Sigmoid colon (tissue), 7 donors: ENCODE data around the gene BBS12. TPM values are rescaled to one million over a fixed set of nuclear protein-coding genes. Genes with fewer than 3 reads are reported as not detected.
A peak's percentile ranks its signal among the peaks of the same experiment; 100 is the strongest.
"Not testable (repeated sequence)": the region's sequence is repeated elsewhere in the genome, so short reads cannot be mapped to it uniquely, and the experiment has no call there.

ENCODE experiments used
- DNase-seq: peaks from one replicate; pipeline ENCODE4 v3.0.0-alpha.2; 2019
- H3K27ac ChIP-seq, 4 donors: fragments of 200-600 bp; sonication (generic); one replicate each; pipeline ENCODE4 v1.5.1; 2016 to 2019; ENCODE audit warnings: mild to moderate bottlenecking in 1 of 4
- H3K27me3 ChIP-seq, 3 donors: fragments of 200-600 bp; sonication (generic); one replicate each; pipeline ENCODE4 v1.5.1; 2019; ENCODE audit warnings: mild to moderate bottlenecking in 1 of 3
- H3K36me3 ChIP-seq, 4 donors: fragments of 200-600 bp; sonication (generic); one replicate each; pipeline ENCODE4 v1.5.1; 2016 to 2019
- H3K4me1 ChIP-seq, 4 donors: fragments of 200-600 bp; sonication (generic); one replicate each; pipeline ENCODE4 v1.5.1; 2017 to 2019
- H3K4me3 ChIP-seq, 4 donors: fragments of 200-600 bp; sonication (generic); one replicate each; pipeline ENCODE4 v1.5.1; 2017 to 2019; ENCODE audit warnings: mild to moderate bottlenecking in 2 of 4, moderate library complexity in 1 of 4
- H3K9me3 ChIP-seq, 4 donors: fragments of 200-600 bp in 3 of 4; sonication (generic) in 3 of 4; one replicate each; pipeline versions ENCODE4 v1.5.1 to v1.6.1; 2013 to 2019
- CTCF ChIP-seq, 4 experiments: fragments of 450-650 bp in 3 of 4; fragments of 200-600 bp in 1 of 4; IDR thresholded peaks; one replicate each; pipeline ENCODE4 v1.5.1; 2016 to 2019; ENCODE audit warnings: antibody characterized with exemption in 4 of 4, mild to moderate bottlenecking in 3 of 4, moderate library complexity in 2 of 4
- EP300 ChIP-seq, 4 donors: sonication (generic); formaldehyde crosslinking; IDR thresholded peaks; one replicate each; pipeline ENCODE4 v1.6.1; 2017; ENCODE audit warnings: antibody characterized with exemption in 4 of 4
- POLR2A ChIP-seq, 2 donors: fragments of 450-650 bp; IDR thresholded peaks; one replicate each; pipeline ENCODE4 v1.6.1; 2016; ENCODE audit warnings: antibody characterized with exemption in 2 of 2, mild to moderate bottlenecking in 2 of 2, moderate library complexity in 2 of 2
- POLR2AphosphoS5 ChIP-seq, 4 donors: sonication (generic); formaldehyde crosslinking; IDR thresholded peaks; one replicate each; pipeline ENCODE4 v1.6.1; 2017; ENCODE audit warnings: antibody characterized with exemption in 4 of 4
- WGBS, 2 donors: extraction: QIAGEN DNeasy Blood & Tissue Kit; methylation state at CpG; one replicate each; pipeline ENCODE4 v1.1.7; 2013; 5-methylcytosine and 5-hydroxymethylcytosine counted together
- intact Hi-C: fragments of 100-400 bp; cut with DNase I; formaldehyde crosslinking; loops from one replicate; pipeline ENCODE4 v1.15.1; 2023
- polyA plus RNA-seq, 3 donors: library from polyadenylated mRNA; stranded (reverse); fragments of 200-250 nt; gene quantifications; one replicate each; pipeline ENCODE4 v1.2.3, GENCODE V29; 2013
- total RNA-seq, 4 donors: library from RNA; depleted of rRNA; stranded (reverse); fragments of >200 nt; gene quantifications; one replicate each; pipeline ENCODE4 v1.1.0, GENCODE V29; 2016
- donor health status: healthy with polysubstance abuse.
- donor health status: Bipolar disorder and iron deficiency.
- donor health status: healthy.

Gene BBS12
- total and polyA plus RNA-seq, 7 donors, result 1.8 to 5.1 (median 3.4) TPM

DNA sequence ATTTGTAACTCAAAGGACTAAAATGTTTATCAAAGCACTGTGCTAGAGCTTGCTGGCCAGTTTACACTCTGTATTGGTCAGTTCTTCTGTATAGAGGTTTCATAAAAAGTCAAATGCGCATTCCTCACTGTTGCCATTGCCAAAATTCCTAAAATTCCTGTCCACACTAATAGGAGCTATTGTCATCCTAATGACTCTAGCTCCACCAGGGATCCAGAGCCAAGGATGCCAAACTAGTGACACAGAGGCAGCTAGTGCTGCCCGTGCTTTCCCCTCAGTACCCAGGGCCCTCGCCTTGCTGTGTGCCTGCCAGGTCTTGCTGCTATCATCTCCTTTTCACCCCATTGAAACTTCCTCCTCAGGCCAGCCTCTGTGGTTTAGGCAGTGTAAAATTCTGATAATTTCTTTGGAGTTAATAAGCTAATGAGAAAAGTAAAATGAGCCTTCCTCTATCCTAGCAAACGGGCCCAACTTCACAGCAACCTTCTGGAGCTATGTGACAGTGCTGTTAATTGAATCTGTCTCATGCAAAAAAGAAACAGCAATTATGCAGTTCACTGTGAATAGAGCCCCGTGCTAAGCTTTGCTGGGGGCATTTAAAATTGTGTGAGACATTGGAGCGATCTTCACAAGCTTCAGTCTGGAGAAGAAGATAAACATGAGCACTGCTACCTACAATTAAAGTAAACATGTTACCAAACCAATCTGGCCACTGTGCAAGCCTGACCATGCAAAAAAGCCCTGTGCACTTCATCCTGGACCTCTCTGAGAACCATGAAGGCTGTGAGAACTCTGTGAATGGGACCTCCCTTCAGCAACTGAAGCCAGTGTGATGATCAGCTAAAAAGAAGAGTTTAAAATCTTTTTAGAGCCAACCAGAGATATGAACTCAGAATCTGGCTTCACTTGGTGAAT lies 51.1 kb downstream of the BBS12 start:
- peaks cover 0 to 19% (median 18%) of the 10 kb centered on the region in 4 donors for H3K4me1 ChIP-seq

GRCh38 chr4:122784261-122784660 lies 51.8 kb downstream of the BBS12 start:
- TF ChIP-seq EP300 (IDR thresholded peaks at IDR 0.05) (no peak), POLR2A (IDR thresholded peaks at IDR 0.05) (no peak), CTCF (IDR thresholded peaks at IDR 0.05) (no peak), POLR2AphosphoS5 (IDR thresholded peaks at IDR 0.05) (no peak)
- DNase-seq, result no peak
- 23 to 46% methylated on average over 1 of the region's 1 CpG for WGBS, 2 donors
- peak overlapping the region; percentile 48 to 75 (median 70) for H3K27ac ChIP-seq
- no peak overlapping the region for H3K4me3 ChIP-seq
- peaks cover 0 to 2% (median 0%) of the 10 kb centered on the region in 4 donors for H3K9me3 ChIP-seq
- H3K4me1 ChIP-seq, result peaks cover 0 to 19% (median 18%) of the 10 kb centered on the region in 4 donors
- intact Hi-C loops, result no loop called here
- H3K27me3 ChIP-seq, result no peaks in the 10 kb centered on the region
- no peaks in the 10 kb centered on the region for H3K36me3 ChIP-seq

More for the DNA sequence above, 51.1 kb downstream of the BBS12 start:
- Histone ChIP-seq H3K27ac (peak overlapping the region; percentile 48 to 75 (median 70)), H3K36me3 (no peaks in the 10 kb centered on the region), H3K27me3 (no peaks in the 10 kb centered on the region), H3K4me3 (peak overlapping the region in 1 of 4 donors; percentile 5), H3K9me3 (peaks cover 0 to 2% (median 0%) of the 10 kb centered on the region in 4 donors)
- peak in 1 of 2 donors; percentile 11 for TF ChIP-seq POLR2A (IDR thresholded peaks at IDR 0.05)
- TF ChIP-seq POLR2AphosphoS5 (IDR thresholded peaks at IDR 0.05), result peak; percentile 13 to 56 (median 36)
- TF ChIP-seq CTCF (IDR thresholded peaks at IDR 0.05), result no peak
- TF ChIP-seq EP300 (IDR thresholded peaks at IDR 0.05), result no peak
- DNase-seq, result peak; percentile 77
- intact Hi-C loops, result loop anchor here (1.0 kb wide), 1 partner anchor 44 kb away; no protein-coding TSS in a partner anchor
- 60 to 63% methylated on average over 6 of the region's 6 CpGs for WGBS, 2 donors

- no peaks in the 10 kb centered on the region for H3K9me3 ChIP-seq
- H3K4me3 ChIP-seq, result no peak overlapping the region
- DNase-seq, result no peak
- peaks cover 0 to 19% (median 18%) of the 10 kb centered on the region in 4 donors for H3K4me1 ChIP-seq
- H3K27me3 ChIP-seq, result no peaks in the 10 kb centered on the region
- TF ChIP-seq POLR2AphosphoS5 (IDR thresholded peaks at IDR 0.05), result no peak
- TF ChIP-seq POLR2A (IDR thresholded peaks at IDR 0.05), result no peak
- TF ChIP-seq CTCF (IDR thresholded peaks at IDR 0.05), result no peak
- no peak for TF ChIP-seq EP300 (IDR thresholded peaks at IDR 0.05)
- intact Hi-C loops, result no loop called here
- no peaks in the 10 kb centered on the region for H3K36me3 ChIP-seq
- 89 to 94% methylated on average over 2 of the region's 2 CpGs for whole genome bisulfite sequencing, 2 donors
- H3K27ac ChIP-seq, result no peak overlapping the region
Observed at GRCh38 chr4:122785099-122785498, 52.6 kb downstream of the BBS12 start.

GRCh38 chr4:122786296-122786695 lies 53.8 kb downstream of the BBS12 start:
- H3K27ac ChIP-seq, intact Hi-C loops, H3K4me3 ChIP-seq, H3K36me3 ChIP-seq, H3K27me3 ChIP-seq, H3K9me3 ChIP-seq, DNase-seq: not testable (repeated sequence)
- 89 to 92% methylated on average over 4 of the region's 4 CpGs for WGBS, 2 donors
- peaks cover 0 to 19% (median 18%) of the 10 kb centered on the region in 4 donors for H3K4me1 ChIP-seq

DNA sequence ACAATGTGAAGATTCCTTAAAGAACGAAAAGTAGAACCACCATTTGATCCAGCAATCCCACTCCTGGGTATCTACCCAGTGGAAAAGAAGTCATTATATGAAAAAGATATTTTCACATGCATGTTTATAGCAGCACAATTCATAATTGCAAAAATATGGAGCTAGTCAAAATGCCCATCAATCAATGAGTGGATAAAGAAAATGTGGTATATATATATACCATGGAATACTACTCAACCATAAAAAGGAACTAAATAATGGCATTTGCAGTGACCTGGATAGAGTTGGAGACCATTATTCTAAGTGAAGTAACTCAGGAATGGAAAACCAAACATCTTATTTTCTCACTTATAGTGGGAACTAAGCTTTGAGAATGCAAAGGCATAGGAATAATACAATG lies 54.4 kb downstream of the BBS12 start:
- H3K27ac ChIP-seq, H3K27me3 ChIP-seq, H3K36me3 ChIP-seq, intact Hi-C loops, H3K9me3 ChIP-seq, H3K4me3 ChIP-seq, DNase-seq: not testable (repeated sequence)
- peaks cover 0 to 19% (median 18%) of the 10 kb centered on the region in 4 donors for H3K4me1 ChIP-seq
- WGBS, 2 donors, result 94% methylated on average over 1 of the region's 1 CpG
